Activated naive CD4-positive, alpha-beta T cell treated with anti-CD3 and anti-CD28 coated beads, Interleukin-2, amount 50 U/mL, for 72 hours (primary cell): ENCODE data around the gene CHRM5. TPM values are rescaled to one million over a fixed set of nuclear protein-coding genes. Genes with fewer than 3 reads are reported as not detected.

Source experiments
- ATAC-seq, 2 donors: fragments of 150-1000 bp; cut with Tn5 transposase; 2 replicates each; pipeline ENCODE4 v1.10.0; 2021; ENCODE audit warnings: mild to moderate bottlenecking in 2 of 2, moderate library complexity in 2 of 2
- DNase-seq, 2 donors: peaks; one replicate each; pipeline ENCODE4 v3.0.0; 2021 to 2022; ENCODE audit warnings: low spot score in 2 of 2
- H3K27ac Mint-ChIP-seq, 2 donors: one replicate each; pipeline ENCODE4 v1.8.0; 2022; ENCODE audit warnings: mild to moderate bottlenecking in 2 of 2, mixed read lengths in 2 of 2
- H3K36me3 Mint-ChIP-seq, 2 donors: one replicate each; pipeline ENCODE4 v1.8.0; 2022; ENCODE audit warnings: mixed read lengths in 2 of 2
- H3K9me3 Mint-ChIP-seq, 2 donors: one replicate each; pipeline ENCODE4 v1.8.0; 2022; ENCODE audit warnings: mixed read lengths in 2 of 2
- total RNA-seq, 2 donors: library from RNA; stranded (reverse); gene quantifications; one replicate each; pipeline ENCODE4 v1.2.3, GENCODE V29; 2022

The CHRM5 gene
- total RNA-seq, 2 donors from 2014 or later, result not detected

DNA sequence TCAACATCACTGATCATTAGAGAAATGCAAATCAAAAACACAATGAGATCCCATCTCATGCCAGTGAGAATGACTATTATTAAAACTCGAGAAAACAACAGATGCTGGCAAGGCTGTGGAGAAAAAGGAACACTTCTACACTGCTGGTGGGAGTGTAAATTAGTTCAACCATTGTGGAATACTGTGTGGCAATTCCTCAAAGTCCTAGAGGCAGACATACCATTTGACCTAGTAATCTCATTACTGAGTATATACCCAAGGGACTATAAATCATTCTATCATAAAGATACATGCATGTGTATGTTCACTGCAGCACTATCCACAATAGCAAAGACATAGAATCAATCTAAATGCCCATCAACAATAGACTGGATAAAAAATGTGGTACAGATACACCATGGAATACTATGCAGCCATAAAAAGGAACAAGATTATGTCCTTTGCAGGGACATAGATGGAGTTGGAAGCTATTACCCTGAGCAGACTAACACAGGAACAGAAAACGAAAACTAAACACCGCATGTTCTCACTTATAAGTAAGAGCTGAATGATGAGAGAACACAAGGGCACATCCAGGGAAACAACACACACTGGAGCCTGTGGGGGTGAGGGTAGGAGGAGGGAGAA lies 85.9 kb downstream of the CHRM5 start:
- Mint-ChIP-seq H3K36me3 (peaks cover 24 to 25% of the 10 kb centered on the region in 2 donors), H3K27ac (no peak overlapping the region), H3K9me3 (peaks cover 19 to 20% of the 10 kb centered on the region in 2 donors)
- ATAC-seq (no peak), DNase-seq (no peak)

DNA sequence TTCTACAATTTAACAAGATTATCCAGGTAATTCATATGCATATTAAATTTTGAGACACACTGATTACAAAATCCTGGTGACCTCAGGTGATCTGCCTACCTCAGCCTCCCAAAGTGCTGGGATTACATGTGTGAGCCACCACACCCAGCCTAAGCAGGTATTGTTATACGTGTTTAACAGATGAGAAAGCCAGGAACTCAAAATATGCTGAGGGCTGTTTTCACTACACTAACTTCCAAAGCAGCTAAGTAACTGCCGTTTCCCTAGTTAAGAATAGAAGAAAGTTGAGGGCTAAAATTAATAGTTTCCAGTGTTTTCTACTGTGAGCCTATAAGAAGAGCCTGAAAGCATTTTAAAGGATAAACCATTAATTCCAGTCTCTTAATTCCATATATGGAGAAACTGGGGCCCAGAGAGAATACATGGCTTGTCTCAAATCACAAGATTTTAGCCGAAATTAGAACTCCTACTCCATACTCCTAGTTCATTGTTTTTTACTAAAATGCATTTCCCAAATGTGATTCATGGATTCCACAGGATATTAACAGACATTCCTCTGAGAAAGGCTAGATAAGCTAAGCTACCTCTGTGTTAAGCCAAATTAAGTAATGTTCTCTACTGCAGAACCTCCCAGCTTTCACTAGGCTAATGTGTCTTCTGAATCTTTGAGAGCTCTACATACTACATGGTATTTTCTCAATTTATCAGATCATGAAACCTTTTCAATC lies 87.7 kb downstream of the CHRM5 start:
- H3K9me3 Mint-ChIP-seq, result peaks cover 7 to 8% of the 10 kb centered on the region in 2 donors
- no peak for DNase-seq
- H3K36me3 Mint-ChIP-seq, result peaks cover 10 to 11% of the 10 kb centered on the region in 2 donors

DNA sequence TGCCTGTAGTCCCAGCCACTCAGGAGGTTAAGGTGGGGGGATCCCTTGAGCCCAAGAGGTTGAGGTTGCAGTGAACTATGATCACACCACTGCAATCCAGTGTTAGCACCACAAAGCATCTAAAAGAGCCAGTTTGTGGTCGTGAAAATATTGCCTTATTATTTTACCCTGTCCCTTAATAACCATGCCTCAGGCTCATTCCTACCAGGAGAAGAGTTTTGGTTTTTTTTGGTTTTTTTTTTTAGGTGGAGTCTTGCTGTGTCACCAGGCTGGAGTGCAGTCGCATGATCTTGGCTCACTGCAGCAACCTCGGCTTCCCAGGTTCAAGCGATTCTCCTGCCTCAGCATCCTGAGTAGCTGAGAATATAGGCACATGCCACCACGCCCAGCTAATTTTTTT lies 88.6 kb downstream of the CHRM5 start:
- ATAC-seq (no peak), DNase-seq (no peak)
- H3K27ac Mint-ChIP-seq, result no peak overlapping the region
- peaks cover 1 to 2% of the 10 kb centered on the region in 2 donors for H3K36me3 Mint-ChIP-seq
- H3K9me3 Mint-ChIP-seq, result no peaks in the 10 kb centered on the region

More for the DNA sequence above, 87.7 kb downstream of the CHRM5 start:
- no peak overlapping the region for H3K27ac Mint-ChIP-seq
- ATAC-seq, result no peak

DNA sequence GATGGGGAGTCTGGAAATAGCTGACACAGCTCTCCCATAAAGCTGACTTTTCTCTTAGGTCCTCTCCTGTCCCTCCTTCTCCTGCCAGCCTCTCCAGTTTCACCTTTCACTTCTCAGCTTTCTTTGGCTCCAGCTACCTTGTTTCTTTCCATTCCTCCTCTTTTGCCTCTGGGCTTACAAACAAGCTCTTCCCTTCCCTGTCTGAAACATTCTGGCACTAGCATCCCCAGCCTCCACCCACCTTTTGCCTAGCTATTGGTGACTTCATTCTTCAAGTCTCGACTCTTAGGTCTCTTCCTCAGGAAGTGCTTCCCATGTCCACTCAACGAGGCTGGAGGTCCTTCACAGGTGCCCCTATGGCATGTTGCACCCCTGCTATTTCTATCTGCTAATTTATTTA lies 91.2 kb downstream of the CHRM5 start:
- peak overlapping the region; percentile 10 to 17 for H3K27ac Mint-ChIP-seq
- no peaks in the 10 kb centered on the region for H3K9me3 Mint-ChIP-seq
- no peaks in the 10 kb centered on the region for H3K36me3 Mint-ChIP-seq
- DNase-seq (no peak), ATAC-seq (no peak)

DNA sequence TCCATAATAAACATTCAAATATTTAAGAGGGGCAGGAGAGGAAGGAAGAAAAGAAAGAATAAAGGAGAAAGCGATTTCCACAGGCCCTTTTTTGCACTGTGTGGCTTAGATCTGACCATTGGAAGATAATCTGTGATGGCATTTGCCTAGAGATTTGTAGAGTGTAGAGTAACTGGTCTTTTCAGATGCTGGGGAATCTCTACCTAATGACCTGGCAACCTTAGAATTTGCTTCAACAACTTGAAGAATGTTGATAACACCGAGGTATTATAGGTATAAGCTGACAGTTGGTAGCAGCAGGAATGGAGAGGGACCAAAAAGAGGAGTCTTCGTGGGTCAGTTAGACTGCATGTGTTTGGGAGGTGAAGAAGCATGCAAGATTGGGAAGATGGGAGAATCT lies 91.6 kb downstream of the CHRM5 start:
- Mint-ChIP-seq H3K27ac (peak overlapping the region in 1 of 2 donors; percentile 10), H3K36me3 (no peaks in the 10 kb centered on the region), H3K9me3 (no peaks in the 10 kb centered on the region)
- ATAC-seq (no peak), DNase-seq (no peak)

DNA sequence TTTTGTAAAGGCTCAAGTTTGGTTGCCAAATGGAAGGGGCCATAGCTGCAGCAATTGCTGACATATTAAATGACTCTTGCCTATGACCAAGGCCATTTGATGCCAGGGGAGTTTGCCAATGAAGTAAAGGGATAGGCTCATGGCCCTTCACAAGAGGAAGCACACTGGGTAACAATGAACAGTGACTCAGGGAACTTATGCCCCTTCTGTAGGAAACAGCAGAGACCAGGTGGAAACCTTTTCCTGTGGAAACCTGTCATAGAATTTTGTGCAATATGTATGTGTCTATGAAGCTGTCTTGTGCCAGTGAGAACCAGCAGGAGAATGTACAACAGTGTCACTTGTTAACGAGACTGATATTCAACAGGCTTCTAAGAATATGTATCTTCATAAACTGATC lies 96.1 kb downstream of the CHRM5 start:
- DNase-seq (no peak), ATAC-seq (no peak)
- Mint-ChIP-seq H3K27ac (peak overlapping the region in 1 of 2 donors; percentile 4), H3K9me3 (no peaks in the 10 kb centered on the region), H3K36me3 (no peaks in the 10 kb centered on the region)

DNA sequence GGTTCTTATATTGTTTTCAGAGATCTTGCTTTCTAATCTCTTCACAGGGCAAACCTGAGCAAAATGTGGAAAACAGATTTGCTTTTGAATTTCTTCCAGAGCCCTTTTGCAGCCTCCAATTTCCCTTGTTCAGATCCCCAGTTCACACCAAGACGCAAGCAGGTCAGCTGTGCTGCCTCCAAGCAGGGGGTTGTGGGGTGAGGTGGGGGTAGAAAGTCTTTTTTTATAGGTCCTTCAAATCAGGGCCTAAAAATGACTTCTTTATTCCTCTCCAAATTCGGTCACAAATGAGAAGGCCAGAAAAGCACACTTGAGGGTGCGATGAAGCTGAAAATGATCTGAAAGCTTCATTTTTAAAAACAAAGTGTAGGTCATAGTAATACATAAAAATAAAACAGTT lies 97.0 kb downstream of the CHRM5 start:
- Mint-ChIP-seq H3K36me3 (no peaks in the 10 kb centered on the region), H3K27ac (no peak overlapping the region), H3K9me3 (no peaks in the 10 kb centered on the region)
- ATAC-seq (no peak), DNase-seq (no peak)

DNA sequence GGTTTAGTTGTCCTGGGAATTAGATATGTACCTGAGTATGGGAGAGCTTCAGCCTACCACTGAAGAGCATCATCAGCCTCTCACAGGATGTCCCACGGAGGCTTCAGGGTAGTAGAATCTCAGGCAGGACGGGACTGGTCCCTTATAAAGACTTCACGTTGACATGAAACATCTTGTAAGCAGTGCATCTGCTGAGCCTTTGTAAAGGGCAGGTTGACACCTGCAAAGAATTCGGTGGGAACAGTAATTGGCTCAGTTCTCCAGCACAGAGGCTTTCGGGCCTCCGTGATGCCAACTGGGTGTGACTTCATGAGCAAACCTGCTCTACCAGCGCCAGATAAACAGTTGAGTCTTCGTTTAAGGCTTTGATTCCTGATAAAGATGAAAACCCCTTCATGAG lies 97.6 kb downstream of the CHRM5 start:
- Mint-ChIP-seq H3K36me3 (no peaks in the 10 kb centered on the region), H3K9me3 (no peaks in the 10 kb centered on the region), H3K27ac (no peak overlapping the region)
- ATAC-seq (no peak), DNase-seq (no peak)

DNA sequence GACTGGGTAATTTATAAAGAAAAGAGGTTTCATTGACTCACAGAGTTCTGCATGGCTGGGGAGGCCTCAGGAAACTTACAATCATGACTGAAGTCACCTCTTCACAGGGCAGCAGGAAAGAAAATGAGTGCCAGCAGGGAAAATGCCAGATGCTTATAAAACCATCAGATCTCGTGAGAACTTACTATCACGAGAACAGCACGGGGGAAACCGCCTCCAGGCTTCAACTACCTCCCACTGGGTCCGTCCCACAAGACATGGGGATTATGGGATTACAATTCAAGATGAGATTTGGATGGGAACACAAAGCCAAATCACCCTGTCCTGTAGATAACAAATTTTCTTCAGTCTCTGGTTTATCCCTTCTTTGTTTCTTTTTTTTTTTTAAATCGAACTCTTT lies 101.7 kb downstream of the CHRM5 start:
- H3K36me3 Mint-ChIP-seq, result no peaks in the 10 kb centered on the region
- ATAC-seq (no peak), DNase-seq (no peak)
- H3K9me3 Mint-ChIP-seq, result no peaks in the 10 kb centered on the region
- no peak overlapping the region for H3K27ac Mint-ChIP-seq

DNA sequence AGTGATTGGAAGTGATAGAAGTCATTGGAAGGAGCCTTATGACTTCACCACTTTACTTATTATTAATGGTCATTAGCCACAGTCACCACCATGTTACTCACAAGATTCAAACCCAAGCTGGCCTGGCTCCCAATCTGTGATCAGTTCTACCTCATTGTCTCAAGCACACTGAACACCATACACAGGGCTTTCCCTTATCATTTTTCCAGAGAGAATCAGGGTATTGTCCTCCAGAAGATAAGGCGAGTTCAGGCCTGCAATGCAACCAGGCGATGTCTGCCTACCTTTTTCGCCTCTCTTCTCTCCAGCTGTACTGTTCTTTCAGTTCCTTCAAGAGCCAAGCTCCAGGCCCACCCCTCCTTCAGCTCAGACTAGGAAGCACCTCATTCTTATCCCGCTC lies 108.5 kb downstream of the CHRM5 start:
- Mint-ChIP-seq H3K36me3 (no peaks in the 10 kb centered on the region), H3K27ac (no peak overlapping the region), H3K9me3 (no peaks in the 10 kb centered on the region)
- DNase-seq (no peak), ATAC-seq (no peak)

DNA sequence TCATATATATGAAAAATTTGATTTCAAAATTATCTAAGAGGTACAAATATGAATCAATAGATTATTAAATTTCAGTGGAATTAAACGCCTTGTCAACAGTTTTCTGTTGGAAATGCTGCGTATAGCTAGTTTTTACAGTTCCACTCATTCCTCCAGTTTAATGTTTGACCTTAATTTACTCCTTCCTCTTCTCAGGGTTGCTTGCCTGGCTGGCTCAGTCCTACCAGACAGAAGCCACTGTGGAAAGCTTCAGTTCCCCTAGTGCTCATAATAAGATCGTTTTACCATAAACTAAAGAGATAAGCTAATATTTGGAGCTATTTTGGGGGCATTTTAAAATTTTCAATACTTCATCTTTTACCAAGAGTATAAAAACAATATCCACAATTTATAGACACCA lies 110.6 kb downstream of the CHRM5 start:
- Mint-ChIP-seq H3K9me3 (no peaks in the 10 kb centered on the region), H3K36me3 (no peaks in the 10 kb centered on the region), H3K27ac (no peak overlapping the region)
- DNase-seq, result no peak
- ATAC-seq, result no peak

DNA sequence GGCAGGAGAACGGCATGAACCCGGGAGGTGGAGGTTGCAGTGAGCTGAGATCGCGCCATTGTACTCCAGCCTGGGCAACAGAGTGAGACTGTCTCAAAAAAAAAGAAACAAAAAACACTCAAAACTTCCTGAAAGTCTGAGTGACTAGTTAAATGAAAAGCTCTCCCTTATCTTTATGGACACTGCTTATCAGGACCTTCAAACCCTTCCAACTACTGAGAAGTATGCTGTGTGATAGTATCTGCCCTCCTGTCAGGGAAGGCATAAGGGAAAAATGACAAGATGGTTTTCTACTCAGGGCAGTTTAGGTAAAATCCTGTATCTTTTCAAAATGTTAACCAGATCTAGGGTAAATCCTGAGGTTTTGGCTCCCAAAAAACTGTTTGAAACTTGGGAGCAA lies 111.6 kb downstream of the CHRM5 start:
- Mint-ChIP-seq H3K9me3 (no peaks in the 10 kb centered on the region), H3K36me3 (no peaks in the 10 kb centered on the region), H3K27ac (no peak overlapping the region)
- ATAC-seq (no peak), DNase-seq (no peak)

DNA sequence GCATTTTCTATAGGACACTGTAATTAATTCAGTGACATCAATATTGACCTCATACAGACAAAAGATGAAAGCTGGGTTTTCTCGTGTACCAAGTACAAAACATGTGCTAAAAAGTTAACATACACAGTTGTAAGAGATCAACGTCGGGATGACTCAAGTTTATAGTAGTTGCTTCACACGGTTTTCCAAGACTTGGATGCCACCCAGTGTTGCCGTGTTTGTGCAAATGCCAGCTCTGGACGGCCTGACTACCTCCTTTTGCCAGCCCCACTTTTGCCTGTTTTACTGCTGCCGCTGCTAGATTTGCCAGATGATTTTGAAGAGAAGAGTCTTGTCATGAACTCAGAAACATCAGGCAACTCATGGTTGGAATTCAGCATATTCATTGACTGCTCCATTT lies 115.8 kb downstream of the CHRM5 start:
- no peak overlapping the region for H3K27ac Mint-ChIP-seq
- DNase-seq, result no peak
- no peaks in the 10 kb centered on the region for H3K9me3 Mint-ChIP-seq
- no peak for ATAC-seq
- H3K36me3 Mint-ChIP-seq, result no peaks in the 10 kb centered on the region

DNA sequence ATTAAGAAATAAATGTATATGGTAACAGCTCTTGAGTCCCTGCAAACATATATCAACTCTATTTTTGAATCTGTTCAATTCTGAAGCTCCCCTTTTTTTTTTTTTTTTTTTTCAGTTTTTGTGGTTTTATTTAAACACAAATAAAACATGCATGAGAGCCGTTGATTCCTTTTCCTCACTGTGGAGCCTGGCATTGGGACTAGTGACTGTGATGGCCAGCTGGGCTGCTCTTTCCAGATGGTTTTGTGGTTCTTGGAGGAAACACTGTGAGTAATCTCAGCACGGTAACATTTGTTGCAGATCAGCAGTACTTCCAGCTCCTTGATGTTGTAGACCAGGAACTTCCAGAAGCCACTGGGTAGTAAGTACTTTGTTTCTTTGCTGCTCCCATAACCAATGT lies 117.4 kb downstream of the CHRM5 start:
- DNase-seq (no peak), ATAC-seq (no peak)
- Mint-ChIP-seq H3K27ac (no peak overlapping the region), H3K9me3 (no peaks in the 10 kb centered on the region), H3K36me3 (no peaks in the 10 kb centered on the region)

DNA sequence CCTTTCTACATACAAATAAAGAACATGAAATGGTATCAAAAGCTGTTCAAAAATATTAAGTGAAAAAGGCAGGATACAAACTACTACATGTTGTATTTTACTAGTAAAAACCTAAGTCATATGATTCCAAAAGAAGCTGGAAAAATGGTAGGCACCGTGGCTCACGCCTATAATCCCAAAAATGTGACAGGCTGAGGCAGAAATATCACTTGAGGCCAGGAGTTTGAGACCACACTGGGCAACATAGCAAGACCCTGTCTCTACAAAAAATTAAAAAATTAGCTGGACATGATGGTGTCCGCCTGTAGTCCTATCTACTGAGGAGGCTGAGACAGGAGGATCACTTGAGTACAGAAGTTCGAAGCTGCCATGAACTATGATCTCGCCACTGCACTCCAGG lies 131.6 kb downstream of the CHRM5 start:
- peak overlapping the region; percentile 38 to 82 for H3K27ac Mint-ChIP-seq

DNA sequence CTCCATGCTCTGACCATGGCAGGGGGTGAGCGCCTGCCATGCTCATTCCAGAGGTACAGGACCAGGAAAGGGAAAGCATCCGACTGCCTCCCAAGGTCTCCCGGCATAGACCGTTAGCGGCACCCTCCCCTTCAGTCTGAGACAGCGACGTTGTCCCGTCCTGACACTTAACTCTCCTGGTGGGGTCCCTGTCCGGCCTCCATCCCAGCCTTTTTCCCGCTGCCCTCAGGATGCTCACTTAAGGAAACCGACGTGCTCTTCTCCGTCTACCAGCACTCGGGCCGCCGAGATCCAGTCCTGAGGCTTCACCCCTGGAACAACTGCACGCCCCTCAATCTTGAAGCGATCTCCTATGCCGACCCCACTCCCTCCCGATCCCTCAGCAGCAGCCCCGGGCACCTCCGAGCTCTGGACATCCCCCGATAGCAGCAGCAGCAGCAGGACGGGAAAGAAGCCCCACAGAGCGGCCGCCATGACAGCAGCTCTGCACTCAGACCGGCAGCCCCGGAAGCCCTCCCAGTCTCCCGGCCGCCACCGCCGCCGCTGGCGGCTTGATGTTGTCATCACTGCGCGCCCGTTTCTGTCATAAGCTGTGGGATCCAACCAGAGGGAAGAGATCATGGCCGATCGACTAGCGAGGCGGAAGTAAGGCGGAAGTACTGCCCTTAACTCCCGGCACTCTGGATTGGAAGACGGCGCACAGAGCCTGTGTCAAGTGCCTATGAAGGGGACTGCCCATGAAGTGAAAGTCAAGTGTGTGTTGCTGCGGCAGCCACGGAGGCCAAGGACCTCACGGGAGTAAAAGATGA lies 133.3 kb downstream of the CHRM5 start, which contains the start of the genes EMC7 and PGBD4:
Gene EMC7 (minus strand): TSS at position 497 of the 809 bp plus-strand sequence. CDS start 23 bp downstream, at position 474.
Gene PGBD4 (plus strand): TSS at position 718 of the 809 bp plus-strand sequence. CDS start 449 bp downstream, outside the sequence.
- ATAC-seq, result peak; percentile 99 to 100
- Mint-ChIP-seq H3K27ac (peak within 1 kb of the TSS; percentile 96 to 100), H3K9me3 (peaks cover 8 to 13% of the 10 kb centered on the region in 2 donors), H3K36me3 (peaks cover 27 to 44% of the 10 kb centered on the region in 2 donors)
- peak; percentile 98 to 99 for DNase-seq

More for the DNA sequence above, 131.6 kb downstream of the CHRM5 start:
- Mint-ChIP-seq H3K36me3 (peaks cover 27 to 36% of the 10 kb centered on the region in 2 donors), H3K9me3 (peaks cover 7 to 8% of the 10 kb centered on the region in 2 donors)
- ATAC-seq (no peak), DNase-seq (no peak)
